Peyer's patch (tissue), 4 donors: Measurements from ENCODE around the gene NUDT9. TPM values are rescaled to one million over a fixed set of nuclear protein-coding genes. Genes with fewer than 3 reads are reported as not detected.
"Not testable (repeated sequence)": the region's sequence is repeated elsewhere in the genome, so short reads cannot be mapped to it uniquely, and the experiment has no call there.

Experiments
- DNase-seq, 3 donors: peaks; one replicate each; pipeline ENCODE4 v3.0.0-alpha.2; 2017 to 2019
- H3K27ac ChIP-seq, 4 donors: fragments of 200-600 bp; sonication (generic); one replicate each; pipeline ENCODE4 v1.5.1; 2016 to 2019
- H3K27me3 ChIP-seq, 2 donors: fragments of 200-600 bp; sonication (generic); one replicate each; pipeline ENCODE4 v1.5.1; 2019
- H3K36me3 ChIP-seq, 3 donors: fragments of 200-600 bp; sonication (generic); one replicate each; pipeline ENCODE4 v1.5.1; 2016 to 2019
- H3K4me1 ChIP-seq, 4 donors: fragments of 200-600 bp; sonication (generic); one replicate each; pipeline ENCODE4 v1.5.1; 2016 to 2019
- H3K4me3 ChIP-seq, 4 donors: fragments of 200-600 bp; sonication (generic); 1 replicate in 3 of 4; 2 replicates in 1 of 4; pipeline ENCODE4 v1.5.1; 2016 to 2019; ENCODE audit warnings: mild to moderate bottlenecking in 1 of 4
- H3K9me3 ChIP-seq, 4 donors: fragments of 200-600 bp; sonication (generic); one replicate each; pipeline ENCODE4 v1.5.1; 2016 to 2019; ENCODE audit warnings: mild to moderate bottlenecking in 1 of 4
- POLR2A ChIP-seq, 2 donors: fragments of 450-650 bp; IDR thresholded peaks; one replicate each; pipeline ENCODE4 v1.5.1; 2017; ENCODE audit warnings: antibody characterized with exemption in 2 of 2, mild to moderate bottlenecking in 2 of 2, moderate library complexity in 2 of 2
- total RNA-seq, 4 donors: library from RNA; depleted of rRNA; stranded (reverse); fragments of >200 nt; gene quantifications; one replicate each; pipeline ENCODE4 v1.1.0, GENCODE V29; 2016
- TF ChIP-seq, protein P1 (sequence below), 6 experiments: fragments of 450-650 bp in 4 of 6; fragments of 200-600 bp in 2 of 6; sonication (generic) in 1 of 6; IDR thresholded peaks; one replicate each; pipeline ENCODE4 v1.5.1; 2017 to 2019; ENCODE audit warnings: antibody characterized with exemption in 6 of 6, mild to moderate bottlenecking in 3 of 6, moderate library complexity in 1 of 6

Gene NUDT9
- total RNA-seq, 4 donors from 2014 or later = 11.6 to 47.1 (median 37.8) TPM

DNA sequence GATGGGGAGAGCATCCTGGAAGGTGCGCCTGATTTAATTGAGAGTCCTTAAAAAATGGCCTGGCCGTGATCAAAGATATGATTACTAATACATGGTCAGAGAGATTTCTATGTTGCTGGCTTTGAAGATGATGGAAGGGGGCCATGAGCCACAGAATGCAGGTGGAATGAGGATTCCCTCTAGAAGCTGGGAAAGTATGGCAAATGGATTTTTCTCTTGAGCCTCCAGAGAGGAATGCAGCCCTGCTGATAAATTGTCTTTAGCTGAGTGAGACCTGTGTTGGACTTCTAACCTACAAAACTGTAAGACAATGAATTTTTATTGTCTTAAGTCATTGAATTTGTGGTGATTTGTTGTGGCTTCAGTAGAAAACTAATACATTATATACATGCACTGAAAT lies 7.7 kb downstream of the NUDT9 start:
- no peaks in the 10 kb centered on the region for H3K27me3 ChIP-seq
- no peaks in the 10 kb centered on the region for H3K9me3 ChIP-seq
- H3K4me1 ChIP-seq = peaks cover 0 to 11% (median 0%) of the 10 kb centered on the region in 4 donors
- no peak overlapping the region for H3K27ac ChIP-seq
- no peaks in the 10 kb centered on the region for H3K36me3 ChIP-seq
- DNase-seq = no peak
- no peak overlapping the region for H3K4me3 ChIP-seq
- no peak for TF ChIP-seq POLR2A (IDR thresholded peaks at IDR 0.05)
- TF ChIP-seq, protein P1, sequence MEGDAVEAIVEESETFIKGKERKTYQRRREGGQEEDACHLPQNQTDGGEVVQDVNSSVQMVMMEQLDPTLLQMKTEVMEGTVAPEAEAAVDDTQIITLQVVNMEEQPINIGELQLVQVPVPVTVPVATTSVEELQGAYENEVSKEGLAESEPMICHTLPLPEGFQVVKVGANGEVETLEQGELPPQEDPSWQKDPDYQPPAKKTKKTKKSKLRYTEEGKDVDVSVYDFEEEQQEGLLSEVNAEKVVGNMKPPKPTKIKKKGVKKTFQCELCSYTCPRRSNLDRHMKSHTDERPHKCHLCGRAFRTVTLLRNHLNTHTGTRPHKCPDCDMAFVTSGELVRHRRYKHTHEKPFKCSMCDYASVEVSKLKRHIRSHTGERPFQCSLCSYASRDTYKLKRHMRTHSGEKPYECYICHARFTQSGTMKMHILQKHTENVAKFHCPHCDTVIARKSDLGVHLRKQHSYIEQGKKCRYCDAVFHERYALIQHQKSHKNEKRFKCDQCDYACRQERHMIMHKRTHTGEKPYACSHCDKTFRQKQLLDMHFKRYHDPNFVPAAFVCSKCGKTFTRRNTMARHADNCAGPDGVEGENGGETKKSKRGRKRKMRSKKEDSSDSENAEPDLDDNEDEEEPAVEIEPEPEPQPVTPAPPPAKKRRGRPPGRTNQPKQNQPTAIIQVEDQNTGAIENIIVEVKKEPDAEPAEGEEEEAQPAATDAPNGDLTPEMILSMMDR (IDR thresholded peaks at IDR 0.05) = no peak

DNA sequence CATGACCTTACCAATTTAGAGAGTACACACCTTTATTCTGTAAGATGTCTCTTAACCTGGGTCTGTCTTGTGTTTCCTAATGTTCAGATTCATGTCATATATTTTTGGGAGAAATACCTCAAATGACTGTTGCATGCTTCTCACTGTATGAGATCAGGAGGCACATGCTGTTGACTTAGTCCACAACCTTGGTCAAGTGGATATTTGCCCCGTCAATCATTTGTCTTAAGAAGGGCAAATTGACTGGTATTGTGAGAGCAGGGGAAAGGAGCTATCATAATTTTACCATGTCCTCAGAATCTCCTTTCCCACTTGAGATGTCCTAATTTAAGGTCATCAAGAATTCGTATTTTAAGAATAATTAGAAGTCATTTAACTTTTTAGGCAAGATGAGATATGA lies 11.0 kb downstream of the NUDT9 start:
- no peaks in the 10 kb centered on the region for H3K4me1 ChIP-seq
- H3K9me3 ChIP-seq = no peaks in the 10 kb centered on the region
- H3K36me3 ChIP-seq = peaks cover 0 to 17% (median 0%) of the 10 kb centered on the region in 3 donors
- no peak overlapping the region for H3K27ac ChIP-seq
- H3K27me3 ChIP-seq = no peaks in the 10 kb centered on the region
- no peak for DNase-seq
- no peak overlapping the region for H3K4me3 ChIP-seq
- TF ChIP-seq, protein P1 (IDR thresholded peaks at IDR 0.05) = no peak
- no peak for TF ChIP-seq POLR2A (IDR thresholded peaks at IDR 0.05)

DNA sequence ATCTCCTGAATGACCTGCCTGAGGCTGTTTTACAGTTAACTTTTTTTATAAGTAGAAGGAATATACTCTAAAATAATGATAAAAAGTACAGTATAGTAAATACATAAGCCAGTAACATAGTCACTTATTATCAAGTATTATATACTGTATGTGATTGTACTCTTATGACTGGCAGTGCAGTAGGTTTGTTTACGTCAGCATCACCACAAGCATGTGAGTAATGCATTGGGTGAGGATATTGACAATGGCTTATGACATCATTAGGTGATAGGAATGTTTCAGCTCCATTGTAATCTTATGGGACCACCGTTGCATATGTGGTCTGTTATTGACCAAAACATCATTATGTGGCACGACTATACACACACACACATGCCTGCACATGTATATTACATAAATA lies 20.5 kb downstream of the NUDT9 start:
- Histone ChIP-seq H3K36me3 (peaks cover 0 to 48% (median 0%) of the 10 kb centered on the region in 3 donors), H3K4me1 (no peaks in the 10 kb centered on the region), H3K9me3 (no peaks in the 10 kb centered on the region), H3K4me3 (no peak overlapping the region), H3K27me3 (no peaks in the 10 kb centered on the region), H3K27ac (no peak overlapping the region)
- no peak for TF ChIP-seq POLR2A (IDR thresholded peaks at IDR 0.05)
- TF ChIP-seq, protein P1 (IDR thresholded peaks at IDR 0.05) = no peak
- no peak for DNase-seq

DNA sequence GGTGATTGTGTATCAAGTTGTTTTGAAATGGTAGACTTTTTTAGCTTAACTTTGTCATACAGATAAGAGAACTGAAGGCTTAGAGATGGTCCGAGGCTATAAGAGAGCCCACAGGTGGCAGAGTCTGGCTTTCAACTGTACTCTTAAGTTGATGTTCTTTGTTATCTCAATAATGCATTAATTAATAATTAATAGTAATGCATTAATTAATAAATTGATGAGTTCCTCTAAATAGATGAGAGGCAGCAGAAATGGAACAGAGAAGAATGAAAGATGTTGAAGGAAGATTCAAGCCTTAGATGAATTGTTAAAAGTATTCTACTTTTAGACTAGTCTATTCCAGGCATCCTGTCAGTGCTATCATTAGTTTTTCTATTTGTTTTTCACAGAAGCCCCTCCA lies 22.4 kb downstream of the NUDT9 start:
- Histone ChIP-seq H3K36me3 (peaks cover 0 to 31% (median 0%) of the 10 kb centered on the region in 3 donors), H3K27me3 (no peaks in the 10 kb centered on the region), H3K27ac (no peak overlapping the region), H3K4me1 (no peaks in the 10 kb centered on the region), H3K9me3 (no peaks in the 10 kb centered on the region), H3K4me3 (no peak overlapping the region)
- TF ChIP-seq, protein P1 (IDR thresholded peaks at IDR 0.05) = no peak
- no peak for TF ChIP-seq POLR2A (IDR thresholded peaks at IDR 0.05)
- no peak for DNase-seq

DNA sequence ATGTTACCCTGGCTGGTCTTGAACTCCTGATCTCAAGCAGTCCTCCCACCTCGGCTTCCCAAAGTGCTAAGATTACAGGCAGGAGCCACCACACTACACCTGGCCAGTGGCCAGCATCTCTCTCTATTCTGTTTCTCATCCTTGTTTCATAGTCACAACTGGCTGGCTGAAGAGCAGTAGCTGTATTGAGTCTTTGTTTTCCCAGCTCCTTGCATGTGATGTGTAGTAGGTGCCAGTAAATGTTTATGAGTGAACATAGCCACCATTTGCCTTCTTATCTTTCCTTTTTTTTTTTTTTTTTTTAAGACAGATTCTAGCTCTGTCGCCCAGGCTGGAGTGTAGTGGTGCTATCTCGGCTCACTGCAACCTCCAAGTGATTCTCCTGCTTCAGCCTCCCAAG lies 23.6 kb downstream of the NUDT9 start:
- no peak for TF ChIP-seq POLR2A (IDR thresholded peaks at IDR 0.05)
- TF ChIP-seq, protein P1 (IDR thresholded peaks at IDR 0.05) = no peak
- no peaks in the 10 kb centered on the region for H3K4me1 ChIP-seq
- no peak for DNase-seq
- no peaks in the 10 kb centered on the region for H3K27me3 ChIP-seq
- no peak overlapping the region for H3K27ac ChIP-seq
- no peak overlapping the region for H3K4me3 ChIP-seq
- H3K9me3 ChIP-seq = no peaks in the 10 kb centered on the region
- peaks cover 0 to 31% (median 0%) of the 10 kb centered on the region in 3 donors for H3K36me3 ChIP-seq

DNA sequence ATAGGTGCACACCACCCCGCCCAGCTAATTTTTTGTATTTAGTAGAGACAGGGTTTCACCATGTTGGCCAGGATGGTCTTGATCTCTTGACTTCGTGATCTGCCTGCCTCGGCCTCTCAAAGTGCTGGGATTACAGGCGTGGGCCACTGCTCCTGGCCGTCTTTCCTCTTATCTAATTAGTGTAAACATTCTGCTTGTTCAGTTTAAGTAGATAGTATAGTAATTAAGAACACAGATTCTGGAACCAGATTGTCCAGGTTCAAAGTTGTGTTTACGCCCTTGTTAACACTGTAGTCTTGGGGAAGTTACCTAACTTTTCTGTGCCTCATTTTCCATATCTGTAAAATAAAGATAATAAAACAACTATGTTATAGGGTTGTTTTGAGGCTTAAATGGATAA lies 24.0 kb downstream of the NUDT9 start:
- H3K4me3 ChIP-seq, H3K9me3 ChIP-seq, H3K27ac ChIP-seq, H3K4me1 ChIP-seq, H3K27me3 ChIP-seq: not testable (repeated sequence)
- peaks cover 0 to 30% (median 0%) of the 10 kb centered on the region in 3 donors for H3K36me3 ChIP-seq
- DNase-seq = peak in 1 of 3 donors; percentile 57
